ENCODE measurements around the gene ABHD15.

The ABHD15 gene

DNA sequence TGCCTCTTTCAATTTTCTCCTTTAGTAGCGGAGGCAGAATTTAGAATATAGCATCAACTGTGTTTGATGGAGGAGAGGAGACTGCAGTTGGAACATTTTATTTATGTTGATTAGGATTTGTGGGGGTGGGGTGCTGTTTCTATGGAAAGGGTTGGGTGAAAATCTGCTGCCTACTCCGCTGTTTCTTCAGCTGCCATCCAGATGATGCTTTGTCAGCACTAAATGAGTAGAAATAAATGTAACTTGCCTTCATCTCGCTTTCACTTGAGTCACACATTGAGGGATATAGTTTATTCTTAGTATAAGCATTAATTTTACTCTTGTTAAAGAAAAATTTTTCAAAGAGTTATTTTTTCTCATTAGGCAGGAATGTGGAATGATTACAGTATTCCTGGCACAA is 42.1 kb downstream of the ABHD15 start:
- TF ChIP-seq, protein P1, sequence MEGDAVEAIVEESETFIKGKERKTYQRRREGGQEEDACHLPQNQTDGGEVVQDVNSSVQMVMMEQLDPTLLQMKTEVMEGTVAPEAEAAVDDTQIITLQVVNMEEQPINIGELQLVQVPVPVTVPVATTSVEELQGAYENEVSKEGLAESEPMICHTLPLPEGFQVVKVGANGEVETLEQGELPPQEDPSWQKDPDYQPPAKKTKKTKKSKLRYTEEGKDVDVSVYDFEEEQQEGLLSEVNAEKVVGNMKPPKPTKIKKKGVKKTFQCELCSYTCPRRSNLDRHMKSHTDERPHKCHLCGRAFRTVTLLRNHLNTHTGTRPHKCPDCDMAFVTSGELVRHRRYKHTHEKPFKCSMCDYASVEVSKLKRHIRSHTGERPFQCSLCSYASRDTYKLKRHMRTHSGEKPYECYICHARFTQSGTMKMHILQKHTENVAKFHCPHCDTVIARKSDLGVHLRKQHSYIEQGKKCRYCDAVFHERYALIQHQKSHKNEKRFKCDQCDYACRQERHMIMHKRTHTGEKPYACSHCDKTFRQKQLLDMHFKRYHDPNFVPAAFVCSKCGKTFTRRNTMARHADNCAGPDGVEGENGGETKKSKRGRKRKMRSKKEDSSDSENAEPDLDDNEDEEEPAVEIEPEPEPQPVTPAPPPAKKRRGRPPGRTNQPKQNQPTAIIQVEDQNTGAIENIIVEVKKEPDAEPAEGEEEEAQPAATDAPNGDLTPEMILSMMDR (IDR thresholded peaks at IDR 0.05; ENCODE audit: extremely low read depth, missing control alignments) = no peak

DNA sequence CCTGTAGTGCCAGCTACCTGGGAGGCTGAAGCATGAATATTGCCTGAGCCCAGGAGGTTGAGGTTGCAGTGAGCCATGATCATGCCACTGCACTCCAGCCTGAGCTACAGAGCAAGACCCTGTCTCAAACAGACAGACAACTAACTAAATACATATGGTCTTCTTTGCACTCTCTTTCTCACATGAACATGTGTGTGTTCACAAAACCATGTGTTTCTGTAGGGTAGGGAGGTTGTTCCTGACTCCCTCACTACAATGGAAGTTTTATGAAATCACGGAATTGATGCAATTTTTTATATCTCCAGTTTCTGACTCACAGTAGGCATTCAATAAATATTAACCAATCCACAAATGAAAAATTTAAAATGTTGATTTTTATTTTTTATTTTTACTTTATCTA is 48.5 kb downstream of the ABHD15 start:
- TF ChIP-seq, protein P1 (IDR thresholded peaks at IDR 0.05; ENCODE audit: extremely low read depth, missing control alignments) = no peak
- DNase-seq (ENCODE audit: low spot score) = no peak

More for the DNA sequence above, 42.1 kb downstream of the ABHD15 start:
- no peak for DNase-seq (ENCODE audit: low spot score)

DNA sequence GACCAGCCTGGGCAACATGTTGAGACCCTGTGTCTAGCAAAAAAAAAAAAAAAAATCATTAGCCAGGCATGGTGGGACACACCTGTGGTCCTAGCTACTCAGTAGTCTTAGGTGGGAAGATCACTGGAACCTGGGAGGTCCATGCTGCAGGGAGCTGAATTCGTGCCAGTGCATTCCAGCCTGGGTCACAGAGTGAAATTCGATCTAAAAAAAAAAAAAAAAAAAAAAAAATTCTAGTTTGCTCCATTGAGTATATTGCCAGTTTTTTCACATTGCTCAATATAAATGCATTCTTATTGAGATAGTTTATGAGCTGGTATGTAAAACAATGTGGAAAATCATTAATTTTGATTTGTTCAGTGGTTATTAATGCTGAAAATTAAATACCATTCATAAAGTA is 52.0 kb downstream of the ABHD15 start:
- TF ChIP-seq, protein P1 (IDR thresholded peaks at IDR 0.05; ENCODE audit: extremely low read depth, missing control alignments) = no peak
- DNase-seq (ENCODE audit: low spot score) = no peak

DNA sequence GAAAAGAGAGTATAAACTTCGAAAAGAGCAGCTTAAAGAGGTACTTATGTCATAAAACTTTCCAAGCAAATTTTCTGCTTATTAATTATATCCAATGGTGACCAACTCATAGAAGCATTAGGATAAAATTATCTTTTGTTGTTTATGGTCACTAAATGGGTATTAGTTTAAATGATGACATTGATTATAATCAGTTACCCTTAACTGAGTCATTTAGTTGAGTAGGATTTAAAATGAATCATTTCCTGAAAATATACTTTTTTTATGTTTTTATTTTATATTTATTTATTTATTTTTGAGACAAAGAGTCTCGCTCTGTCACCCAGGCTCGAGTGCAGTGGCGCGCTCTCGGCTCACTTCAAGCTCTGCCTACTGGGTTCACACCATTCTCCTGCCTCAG is 55.9 kb downstream of the ABHD15 start:
- TF ChIP-seq, protein P1 (IDR thresholded peaks at IDR 0.05; ENCODE audit: extremely low read depth, missing control alignments) = no peak
- DNase-seq (ENCODE audit: low spot score) = no peak
